Activated CD4-positive, CD25-positive, alpha-beta regulatory T cell treated with anti-CD3 and anti-CD28 coated beads, Interleukin-2, amount 50 U/mL, for 24 hours (primary cell): ENCODE results near the gene MEI4.
"Not testable (repeated sequence)": the region's sequence is repeated elsewhere in the genome, so short reads cannot be mapped to it uniquely, and the experiment has no call there.

Experiments used
- ATAC-seq, 2 donors: fragments of 150-1000 bp; cut with Tn5 transposase; one replicate each; pipeline ENCODE4 v1.10.0; 2021; ENCODE audit warnings: mild to moderate bottlenecking in 1 of 2, moderate library complexity in 1 of 2

MEI4 gene

DNA sequence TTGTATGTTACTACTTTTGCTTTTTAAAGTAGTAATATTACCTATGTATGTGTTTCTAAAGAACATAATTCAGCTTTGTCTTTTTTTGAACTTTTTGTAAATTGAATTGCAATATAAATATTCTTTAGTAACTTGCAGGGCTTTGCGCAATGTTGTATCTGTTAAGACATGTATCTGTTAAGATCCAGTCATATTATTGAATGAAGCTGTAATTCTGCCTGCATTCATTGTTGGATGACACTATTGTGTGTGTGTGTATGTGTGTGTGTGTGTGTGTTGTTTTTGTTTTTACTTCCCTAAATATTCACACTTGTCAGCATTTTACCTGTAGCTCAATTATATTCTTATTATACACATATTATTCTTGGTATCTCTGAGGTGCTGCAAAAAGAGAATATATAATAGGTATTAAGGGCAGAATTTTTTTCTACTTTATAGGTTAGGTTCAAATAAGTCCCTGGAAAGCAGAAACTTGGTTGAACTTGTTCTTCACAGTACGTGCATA is 164.0 kb downstream of the MEI4 start:
- no peak for ATAC-seq

- no peak for ATAC-seq
Observed at GRCh38 chr6:77822265-77822664, 169.4 kb downstream of the MEI4 start.

DNA sequence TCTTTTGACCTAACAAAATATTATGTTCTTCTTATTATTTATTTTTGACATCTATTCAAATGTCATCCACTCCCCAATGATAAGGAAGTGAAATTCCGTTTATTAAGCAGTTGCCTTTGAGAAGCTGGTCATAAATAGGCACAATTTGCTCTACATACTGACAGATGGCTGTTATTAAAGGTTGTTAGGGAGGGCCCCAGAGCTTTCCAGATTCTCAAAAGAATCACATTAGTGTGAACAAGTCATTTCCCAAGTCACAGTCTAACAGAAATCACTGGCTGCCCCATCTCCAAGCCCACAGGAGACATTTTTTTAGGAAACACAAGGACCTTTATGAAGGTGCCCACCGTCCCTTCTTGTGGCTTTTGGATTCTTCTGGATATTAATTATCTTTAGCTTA is 172.4 kb downstream of the MEI4 start:
- ATAC-seq, result no peak

GRCh38 chr6:77829736-77830135 is 176.9 kb downstream of the MEI4 start:
- no peak for ATAC-seq

DNA sequence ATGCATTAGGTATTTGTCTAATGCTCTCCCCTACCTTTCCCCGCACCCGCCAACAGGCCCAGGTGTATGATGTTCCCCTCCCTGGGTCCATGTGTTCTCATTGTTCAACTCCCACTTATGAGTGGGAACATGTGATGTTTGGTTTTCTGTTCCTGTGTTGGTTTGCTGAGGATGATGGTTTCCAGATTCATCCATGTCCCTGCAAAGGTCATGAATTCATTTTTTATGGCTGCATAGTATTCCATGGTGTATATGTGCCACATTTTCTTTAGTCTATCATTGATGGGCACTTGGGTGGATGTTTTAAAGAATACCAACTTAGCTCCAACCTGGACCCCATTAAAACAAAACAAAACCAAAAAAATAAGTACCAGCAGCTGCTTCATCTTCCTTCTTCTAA is 180.9 kb downstream of the MEI4 start:
- not testable (repeated sequence) for ATAC-seq

DNA sequence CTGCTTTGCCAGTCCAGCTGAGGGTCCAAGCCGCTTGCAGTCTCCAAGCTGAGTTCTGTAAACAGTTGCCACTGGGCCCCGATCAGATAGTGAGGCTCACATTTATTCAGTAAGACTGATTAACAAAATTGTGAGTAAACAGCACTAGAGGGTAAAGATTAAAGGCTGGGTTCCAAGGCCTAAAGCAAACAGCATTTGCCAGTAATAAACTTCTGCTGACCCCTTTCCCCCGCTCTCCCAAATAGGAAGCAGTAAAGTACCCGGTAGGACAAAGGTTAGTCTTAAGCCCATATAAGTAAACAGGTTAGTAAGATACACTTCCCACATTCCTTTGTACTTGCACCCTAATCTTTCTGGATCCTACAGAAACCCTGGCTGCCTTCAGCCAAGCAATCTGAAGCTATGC is 181.8 kb downstream of the MEI4 start:
- no peak for ATAC-seq

DNA sequence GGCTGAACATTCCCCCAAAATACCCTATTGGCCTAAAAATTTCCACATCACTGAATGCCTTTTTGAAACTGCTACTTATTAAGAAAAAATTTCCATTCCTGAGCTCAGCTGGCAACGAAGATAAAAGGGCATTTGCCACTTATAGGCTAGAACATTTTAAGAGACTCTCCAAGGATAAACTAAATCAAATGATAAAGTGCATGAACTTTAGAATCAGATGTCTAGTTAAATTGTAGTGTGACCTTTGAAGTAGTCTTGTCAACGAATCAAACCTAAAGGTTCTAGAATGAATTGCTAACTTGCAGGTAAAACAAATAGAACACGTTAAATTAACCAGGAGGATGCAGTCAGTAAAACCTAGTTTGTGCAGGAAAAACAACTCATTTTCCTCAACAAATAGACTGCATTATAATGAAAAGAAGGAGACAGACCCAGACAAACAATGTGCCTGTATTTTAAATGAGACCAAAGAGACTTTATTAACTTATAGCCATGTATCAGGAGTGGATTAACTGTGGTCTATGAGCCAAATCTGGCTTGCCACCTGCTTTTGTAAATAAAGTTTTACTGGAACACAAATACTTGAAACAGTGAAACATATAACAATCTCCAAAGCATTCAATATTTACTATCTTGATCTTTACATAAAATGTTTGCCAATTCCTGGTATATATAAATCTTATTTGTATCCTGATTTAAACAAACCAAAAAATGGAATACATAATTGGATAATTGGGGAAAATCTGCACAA is 184.4 kb downstream of the MEI4 start:
- ATAC-seq, result no peak

- no peak for ATAC-seq
Observed at GRCh38 chr6:77839292-77839691, 186.5 kb downstream of the MEI4 start.

DNA sequence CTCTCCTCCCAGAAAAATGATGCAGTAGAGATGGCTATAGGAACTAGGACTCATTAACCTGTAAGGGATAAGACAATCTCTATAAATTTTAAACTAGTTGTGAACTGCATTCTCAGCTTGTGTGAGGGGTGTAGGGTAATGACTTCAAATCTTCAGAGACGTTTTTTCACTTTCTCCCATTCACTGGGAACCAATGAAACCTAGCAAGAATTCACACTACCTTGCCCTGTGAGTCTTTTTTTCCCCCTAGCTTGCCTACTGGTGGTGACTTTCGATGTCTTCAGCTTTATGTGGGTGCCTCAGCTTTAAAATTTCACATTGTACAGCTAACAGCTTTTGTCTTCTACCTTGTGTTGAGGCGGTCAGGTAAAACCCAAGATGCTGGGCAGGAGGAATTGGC is 192.0 kb downstream of the MEI4 start:
- ATAC-seq, result no peak

DNA sequence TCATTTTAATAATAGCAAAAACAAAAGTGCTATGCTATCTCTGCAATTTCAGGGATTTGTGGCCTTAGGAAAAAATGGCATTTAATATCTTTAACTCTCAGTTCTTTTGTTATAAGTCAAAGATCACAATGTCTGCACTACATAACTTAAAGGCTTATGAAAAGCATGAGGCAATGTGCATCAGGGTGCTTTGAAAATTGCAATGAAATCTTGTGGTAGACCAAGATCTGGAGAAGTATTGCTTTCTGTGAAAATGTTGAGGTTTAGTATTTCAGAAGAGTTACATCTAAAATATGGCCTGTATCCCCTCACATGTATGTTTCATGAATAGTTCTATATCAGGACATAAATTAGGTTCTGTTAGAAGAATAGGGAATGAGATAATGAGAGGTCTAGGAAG is 200.6 kb downstream of the MEI4 start:
- no peak for ATAC-seq

DNA sequence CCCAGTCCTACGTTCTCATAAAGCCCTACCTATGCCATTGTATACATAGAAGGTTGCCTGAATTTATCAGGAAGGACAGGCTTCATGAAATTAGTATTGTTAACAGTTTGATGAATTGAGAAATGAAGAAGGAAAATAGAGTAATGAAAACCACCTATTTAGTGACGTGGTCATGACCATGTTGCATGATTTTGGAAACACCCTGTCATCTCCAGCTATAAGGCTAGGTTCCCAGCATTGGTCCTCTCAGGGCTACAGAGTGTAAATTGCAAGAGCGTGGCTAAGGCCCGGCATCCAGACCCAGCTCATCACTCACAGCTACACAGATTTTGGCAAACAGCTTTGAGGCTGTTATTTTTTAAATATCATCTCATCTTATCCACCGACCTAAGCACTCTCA is 203.6 kb downstream of the MEI4 start:
- ATAC-seq, result no peak

- no peak for ATAC-seq
Observed at GRCh38 chr6:77857421-77857820, 204.6 kb downstream of the MEI4 start.

DNA sequence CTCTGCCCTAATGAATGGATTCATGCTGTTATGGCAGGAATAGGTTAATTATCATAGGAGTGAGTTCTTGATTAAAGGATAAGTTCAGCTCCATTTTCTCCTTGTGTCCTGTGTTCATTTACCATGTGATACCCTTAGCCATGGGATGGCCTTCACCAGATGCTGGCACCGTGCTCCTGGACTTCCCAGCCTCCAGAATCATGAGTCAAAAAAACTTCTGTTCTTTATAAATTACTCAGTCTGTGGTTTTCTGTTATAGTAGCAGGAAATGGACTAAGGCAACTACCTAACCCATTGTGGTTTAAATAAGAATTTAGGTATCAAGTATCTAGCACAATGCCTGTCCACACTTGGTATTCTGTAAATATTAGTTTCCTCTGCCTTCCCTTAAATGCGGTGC is 223.5 kb downstream of the MEI4 start:
- ATAC-seq, result no peak

GRCh38 chr6:77879527-77879926 is 226.7 kb downstream of the MEI4 start:
- ATAC-seq, result no peak

GRCh38 chr6:77880501-77880900 is 227.7 kb downstream of the MEI4 start:
- no peak for ATAC-seq

DNA sequence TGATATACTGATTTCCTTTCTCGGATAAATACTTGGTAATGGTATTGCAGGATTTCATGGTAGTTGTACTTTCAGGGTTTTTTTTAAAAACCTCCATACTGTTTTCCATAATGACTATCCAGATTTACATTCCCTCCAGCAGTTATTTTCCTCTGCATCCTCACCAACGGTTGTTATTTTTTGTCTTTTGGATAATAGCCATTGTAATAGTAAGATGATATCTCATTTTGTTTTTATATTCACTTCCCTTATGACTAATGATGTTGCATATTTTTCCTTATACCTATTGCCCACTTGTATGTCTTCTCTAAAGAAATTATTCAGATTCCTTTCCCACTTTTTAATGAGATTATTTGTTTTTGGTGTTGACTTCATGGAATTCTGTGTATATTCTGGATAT is 231.0 kb downstream of the MEI4 start:
- ATAC-seq, result no peak

DNA sequence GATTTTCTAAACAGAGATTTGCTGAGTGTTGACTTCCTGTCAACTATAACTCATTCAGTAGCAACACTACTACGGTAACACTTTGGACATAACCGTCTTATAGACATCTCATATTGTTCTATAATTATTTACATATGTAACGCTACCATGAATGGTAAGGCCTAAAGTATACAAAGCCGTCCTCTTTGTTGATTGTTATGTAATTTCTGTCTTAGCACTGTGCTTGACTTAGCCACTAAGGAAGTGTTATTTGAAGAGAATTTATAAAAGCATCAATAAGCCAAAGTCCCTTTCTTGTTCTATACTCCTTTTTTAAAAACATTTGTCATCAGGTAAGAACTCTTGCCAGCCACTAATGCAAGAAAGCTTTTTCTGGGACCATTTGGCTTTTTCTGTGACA is 240.6 kb downstream of the MEI4 start:
- ATAC-seq, result no peak

DNA sequence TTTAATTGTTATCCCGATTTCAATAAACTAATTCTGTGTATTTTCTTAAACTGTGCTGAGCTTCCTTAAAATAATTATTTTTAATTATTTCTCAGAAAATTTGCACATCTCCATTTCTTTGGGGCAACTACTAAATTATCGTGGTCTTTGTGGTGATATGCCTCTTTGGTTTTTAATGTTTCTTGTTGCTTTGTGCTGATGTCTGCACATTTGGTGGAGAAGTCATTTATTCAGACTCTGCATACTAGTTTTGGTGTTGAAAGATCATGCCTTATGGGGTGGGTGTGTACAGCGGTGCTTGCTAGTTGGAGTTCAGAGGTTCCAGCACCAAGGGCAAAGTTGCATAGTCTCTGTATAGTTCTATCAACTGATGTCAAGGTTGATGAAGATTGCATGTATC is 253.2 kb downstream of the MEI4 start:
- no peak for ATAC-seq

- ATAC-seq, result no peak
Observed at GRCh38 chr6:77910826-77911225, 258.0 kb downstream of the MEI4 start.

GRCh38 chr6:77926198-77926751 is 273.4 kb downstream of the MEI4 start:
- ATAC-seq, result no peak

DNA sequence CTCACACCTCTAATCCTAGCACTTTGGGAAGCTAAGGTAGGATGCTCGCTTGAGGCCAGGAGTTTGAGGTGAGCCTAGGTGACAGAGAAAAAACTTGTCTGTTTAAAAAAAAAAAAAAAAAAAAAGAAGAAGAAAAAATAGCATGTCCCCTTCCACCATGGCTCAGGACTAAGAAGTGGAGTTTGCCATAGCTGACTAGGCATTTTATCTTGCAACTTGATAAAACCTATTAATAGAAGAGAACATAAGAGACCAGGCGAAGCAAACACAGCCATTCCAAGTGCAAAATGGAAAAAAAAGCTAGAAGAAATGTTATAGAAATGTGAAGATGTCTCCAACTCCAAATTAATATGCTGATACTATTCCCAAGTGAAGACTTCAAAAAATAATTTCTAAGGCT is 277.5 kb downstream of the MEI4 start:
- no peak for ATAC-seq

DNA sequence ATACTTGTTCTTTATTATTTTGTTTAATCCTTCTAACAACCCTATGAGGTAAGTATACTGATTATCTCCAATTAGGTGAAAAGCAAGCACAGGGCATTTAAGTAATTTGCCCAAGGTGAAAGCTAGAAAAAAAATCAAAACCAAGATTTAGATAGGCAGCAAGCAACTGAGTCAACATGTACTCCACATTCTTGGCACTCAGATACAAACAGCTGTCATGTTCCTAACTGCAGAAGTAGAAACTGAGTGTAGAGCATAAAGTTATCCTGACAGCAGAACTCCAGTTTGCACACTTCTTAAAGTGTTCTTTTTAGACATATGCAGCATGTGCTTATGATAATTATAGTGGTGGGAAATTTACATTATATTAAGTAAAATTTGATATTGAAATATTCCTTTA is 278.1 kb downstream of the MEI4 start:
- ATAC-seq, result no peak

GRCh38 chr6:77962070-77962469 is 309.2 kb downstream of the MEI4 start:
- no peak for ATAC-seq

- ATAC-seq, result no peak
Observed at GRCh38 chr6:77965449-77965848, 312.6 kb downstream of the MEI4 start.

DNA sequence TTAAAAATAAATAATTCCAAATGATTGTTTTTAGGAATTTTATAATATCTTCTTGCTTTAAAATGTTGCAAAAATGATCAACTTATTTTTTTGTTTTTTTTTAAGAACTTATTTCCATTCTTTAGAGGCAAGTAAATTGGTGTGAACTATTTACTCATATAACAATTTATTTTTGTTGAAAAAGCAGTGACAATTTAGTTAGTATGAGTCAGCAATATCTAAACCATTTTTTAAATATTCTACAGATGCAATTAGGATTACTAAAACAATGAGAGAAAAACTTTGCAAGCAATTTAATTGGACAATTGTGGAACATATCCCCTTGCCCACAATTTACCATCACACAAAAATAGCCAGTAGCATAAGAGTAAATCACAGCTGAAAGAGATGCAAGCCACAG is 319.5 kb downstream of the MEI4 start:
- no peak for ATAC-seq
